Uterus (tissue), 4 donors: Measurements from ENCODE around the gene PCDHB11. TPM values are rescaled to one million over a fixed set of nuclear protein-coding genes. Genes with fewer than 3 reads are reported as not detected.
"Not testable (repeated sequence)": the region's sequence is repeated elsewhere in the genome, so short reads cannot be mapped to it uniquely, and the experiment has no call there.

ENCODE experiments used
- DNase-seq, 2 donors: peaks; one replicate each; pipeline ENCODE4 v3.0.0-alpha.2; 2019 to 2020
- H3K27ac ChIP-seq, 2 donors: fragments of 200-600 bp; sonication (generic); 1 replicate in 1 of 2; 2 replicates in 1 of 2; pipeline ENCODE4 v1.5.1; 2016 to 2018
- H3K27me3 ChIP-seq, 2 donors: fragments of 200-600 bp; sonication (generic); one replicate each; pipeline ENCODE4 v1.5.1; 2018 to 2019; ENCODE audit warnings: control low read depth in 1 of 2
- H3K36me3 ChIP-seq, 2 donors: fragments of 200-600 bp; sonication (generic); one replicate each; pipeline ENCODE4 v1.5.1; 2019; ENCODE audit warnings: control low read depth in 1 of 2
- H3K4me1 ChIP-seq, 2 donors: fragments of 200-600 bp; sonication (generic); one replicate each; pipeline ENCODE4 v1.5.1; 2018 to 2019; ENCODE audit warnings: control low read depth in 1 of 2
- H3K4me3 ChIP-seq, 2 donors: fragments of 200-600 bp; sonication (generic); 1 replicate in 1 of 2; 2 replicates in 1 of 2; pipeline ENCODE4 v1.5.1; 2018 to 2019; ENCODE audit warnings: mild to moderate bottlenecking in 1 of 2
- H3K9me3 ChIP-seq, 2 donors: fragments of 200-600 bp; sonication (generic); one replicate each; pipeline ENCODE4 v1.5.1; 2019; ENCODE audit warnings: control low read depth in 1 of 2
- CTCF ChIP-seq, 4 experiments: fragments of 200-600 bp in 2 of 4; fragments of 450-650 bp in 2 of 4; sonication (generic) in 2 of 4; IDR thresholded peaks; one replicate each; pipeline ENCODE4 v1.5.1; 2016 to 2019; ENCODE audit warnings: antibody characterized with exemption in 4 of 4, mild to moderate bottlenecking in 2 of 4, moderate library complexity in 1 of 4
- POLR2A ChIP-seq, 2 donors: fragments of 450-650 bp; IDR thresholded peaks; one replicate each; pipeline ENCODE4 v1.6.1; 2016; ENCODE audit warnings: antibody characterized with exemption in 2 of 2, mild to moderate bottlenecking in 1 of 2, moderate library complexity in 1 of 2
- intact Hi-C: fragments of 100-400 bp; cut with DNase I; formaldehyde crosslinking; loops from one replicate; pipeline ENCODE4 v1.15.1; 2023; ENCODE audit warnings: low total_unique reads
- total RNA-seq, 4 donors: library from RNA; depleted of rRNA in 3 of 4; stranded (reverse); fragments of >200 nt in 3 of 4; gene quantifications; one replicate each; pipeline versions ENCODE4 v1.1.0 to v1.2.4, GENCODE V29; 2014 to 2023
- donor health status: DM: yes; HTN: yes; CAD: no.

Gene PCDHB11
- total RNA-seq, 4 donors from 2014 or later: 2.4 to 9.8 (median 6.9) TPM

DNA sequence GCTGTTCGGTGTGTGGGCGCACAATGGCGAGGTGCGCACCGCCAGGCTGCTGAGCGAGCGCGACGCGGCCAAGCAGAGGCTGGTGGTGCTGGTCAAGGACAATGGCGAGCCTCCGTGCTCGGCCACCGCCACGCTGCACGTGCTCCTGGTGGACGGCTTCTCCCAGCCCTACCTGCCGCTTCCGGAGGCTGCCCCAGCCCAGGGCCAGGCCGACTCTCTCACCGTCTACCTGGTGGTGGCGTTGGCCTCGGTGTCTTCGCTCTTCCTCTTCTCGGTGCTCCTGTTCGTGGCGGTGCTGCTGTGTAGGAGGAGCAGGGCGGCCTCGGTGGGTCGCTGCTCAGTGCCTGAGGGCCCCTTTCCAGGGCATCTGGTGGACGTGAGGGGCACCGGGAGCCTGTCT is 19.6 kb upstream of the PCDHB11 start:
- H3K4me3 ChIP-seq, DNase-seq, intact Hi-C loops, H3K36me3 ChIP-seq, H3K4me1 ChIP-seq, H3K27me3 ChIP-seq, H3K27ac ChIP-seq: not testable (repeated sequence)
- H3K9me3 ChIP-seq: peaks cover 3 to 56% of the 10 kb centered on the region in 2 donors

GRCh38 chr5:141180313-141180712 is 19.1 kb upstream of the PCDHB11 start:
- no peak for TF ChIP-seq CTCF (IDR thresholded peaks at IDR 0.05)
- Histone ChIP-seq H3K27me3 (peaks cover 0 to 5% of the 10 kb centered on the region in 2 donors), H3K9me3 (peaks cover 2 to 56% of the 10 kb centered on the region in 2 donors), H3K36me3 (no peaks in the 10 kb centered on the region), H3K27ac (no peak overlapping the region), H3K4me1 (no peaks in the 10 kb centered on the region), H3K4me3 (no peak overlapping the region)
- intact Hi-C loops: no loop called here
- DNase-seq: no peak

GRCh38 chr5:141182248-141182647 is 17.2 kb upstream of the PCDHB11 start, which contains the start of gene PCDHB16:
Gene PCDHB16, plus strand, starts transcription at chr5:141182387. Its CDS starts 173 bp downstream, at chr5:141182560.
- DNase-seq: peak; percentile 39 to 46
- intact Hi-C loops: no loop called here
- Histone ChIP-seq H3K9me3 (peaks cover 0 to 55% of the 10 kb centered on the region in 2 donors), H3K27me3 (peaks cover 0 to 3% of the 10 kb centered on the region in 2 donors), H3K36me3 (no peaks in the 10 kb centered on the region), H3K27ac (no peak within 1 kb of the TSS), H3K4me3 (peak within 1 kb of the TSS; percentile 1 to 37), H3K4me1 (no peaks in the 10 kb centered on the region)
- TF ChIP-seq POLR2A (IDR thresholded peaks at IDR 0.05) (no peak), CTCF (IDR thresholded peaks at IDR 0.05) (peak; percentile 17 to 40 (median 32))

DNA sequence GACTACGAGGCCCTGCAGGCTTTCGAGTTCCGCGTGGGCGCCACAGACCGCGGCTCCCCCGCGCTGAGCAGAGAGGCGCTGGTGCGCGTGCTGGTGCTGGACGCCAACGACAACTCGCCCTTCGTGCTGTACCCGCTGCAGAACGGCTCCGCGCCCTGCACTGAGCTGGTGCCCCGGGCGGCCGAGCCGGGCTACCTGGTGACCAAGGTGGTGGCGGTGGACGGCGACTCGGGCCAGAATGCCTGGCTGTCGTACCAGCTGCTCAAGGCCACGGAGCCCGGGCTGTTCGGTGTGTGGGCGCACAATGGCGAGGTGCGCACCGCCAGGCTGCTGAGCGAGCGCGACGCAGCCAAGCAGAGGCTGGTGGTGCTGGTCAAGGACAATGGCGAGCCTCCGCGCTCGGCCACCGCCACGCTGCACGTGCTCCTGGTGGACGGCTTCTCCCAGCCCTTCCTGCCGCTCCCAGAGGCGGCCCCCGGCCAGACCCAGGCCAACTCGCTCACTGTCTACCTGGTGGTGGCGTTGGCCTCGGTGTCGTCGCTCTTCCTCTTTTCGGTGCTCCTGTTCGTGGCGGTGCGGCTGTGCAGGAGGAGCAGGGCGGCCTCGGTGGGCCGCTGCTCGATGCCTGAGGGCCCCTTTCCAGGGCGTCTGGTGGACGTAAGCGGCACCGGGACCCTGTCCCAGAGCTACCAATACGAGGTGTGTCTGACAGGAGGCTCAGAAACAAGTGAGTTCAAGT is 15.1 kb upstream of the PCDHB11 start:
- intact Hi-C loops, H3K27ac ChIP-seq, H3K36me3 ChIP-seq, H3K4me1 ChIP-seq, H3K27me3 ChIP-seq, DNase-seq, H3K4me3 ChIP-seq: not testable (repeated sequence)
- peaks cover 0 to 54% of the 10 kb centered on the region in 2 donors for H3K9me3 ChIP-seq

DNA sequence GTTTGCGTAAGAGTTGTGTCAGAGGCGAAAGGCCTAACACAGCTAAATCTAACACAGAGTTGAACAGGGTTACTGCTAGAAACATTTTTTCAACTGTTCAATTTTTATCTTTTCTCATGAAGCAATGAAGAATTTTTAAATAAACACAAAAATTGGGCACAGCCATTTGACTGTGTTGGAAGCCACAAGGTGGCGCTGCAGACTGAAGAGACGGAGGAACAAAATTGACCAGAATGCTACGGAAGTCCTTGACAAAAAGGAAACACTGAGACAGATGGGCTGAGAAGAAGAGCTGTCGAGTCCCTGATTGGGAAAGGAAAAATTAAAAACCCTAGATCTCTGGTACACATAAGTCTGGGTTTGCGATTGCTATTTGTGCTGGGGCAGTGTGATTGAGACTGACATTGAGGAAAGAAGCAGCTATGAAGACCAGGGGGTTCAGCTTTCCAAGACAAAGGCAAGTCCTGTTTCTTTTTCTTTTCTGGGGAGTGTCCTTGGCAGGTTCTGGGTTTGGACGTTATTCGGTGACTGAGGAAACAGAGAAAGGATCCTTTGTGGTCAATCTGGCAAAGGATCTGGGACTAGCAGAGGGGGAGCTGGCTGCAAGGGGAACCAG is 12.4 kb upstream of the PCDHB11 start, which contains the start of gene PCDHB9:
TSS of gene PCDHB9 (plus strand) at position 265 of the 616 bp plus-strand sequence. CDS start at position 423, 158 bp downstream.
- Histone ChIP-seq H3K27ac (no peak within 1 kb of the TSS), H3K4me1 (no peaks in the 10 kb centered on the region), H3K9me3 (peaks cover 3 to 73% of the 10 kb centered on the region in 2 donors), H3K36me3 (no peaks in the 10 kb centered on the region), H3K4me3 (no peak within 1 kb of the TSS), H3K27me3 (no peaks in the 10 kb centered on the region)
- TF ChIP-seq CTCF (IDR thresholded peaks at IDR 0.05) (peak in 1 of 4 experiments; percentile 2), POLR2A (IDR thresholded peaks at IDR 0.05) (no peak)
- intact Hi-C loops: no loop called here
- no peak for DNase-seq

DNA sequence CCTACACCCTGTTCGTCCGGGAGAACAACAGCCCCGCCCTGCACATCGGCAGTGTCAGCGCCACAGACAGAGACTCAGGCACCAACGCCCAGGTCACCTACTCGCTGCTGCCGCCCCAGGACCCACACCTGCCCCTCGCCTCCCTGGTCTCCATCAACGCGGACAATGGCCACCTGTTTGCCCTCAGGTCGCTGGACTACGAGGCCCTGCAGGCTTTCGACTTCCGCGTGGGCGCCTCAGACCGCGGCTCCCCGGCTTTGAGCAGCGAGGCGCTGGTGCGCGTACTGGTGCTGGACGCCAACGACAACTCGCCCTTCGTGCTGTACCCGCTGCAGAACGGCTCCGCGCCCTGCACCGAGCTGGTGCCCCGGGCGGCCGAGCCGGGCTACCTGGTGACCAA is 10.7 kb upstream of the PCDHB11 start:
- H3K27me3 ChIP-seq, H3K36me3 ChIP-seq, H3K4me1 ChIP-seq, H3K4me3 ChIP-seq, intact Hi-C loops, H3K27ac ChIP-seq, DNase-seq: not testable (repeated sequence)
- peaks cover 3 to 71% of the 10 kb centered on the region in 2 donors for H3K9me3 ChIP-seq

GRCh38 chr5:141189131-141189530 is 10.3 kb upstream of the PCDHB11 start:
- DNase-seq, H3K36me3 ChIP-seq, H3K4me1 ChIP-seq, H3K27ac ChIP-seq, H3K27me3 ChIP-seq, H3K4me3 ChIP-seq, intact Hi-C loops: not testable (repeated sequence)
- H3K9me3 ChIP-seq: peaks cover 3 to 70% of the 10 kb centered on the region in 2 donors
